NCI-H1694 treated with DMSO at 0.1 percent for 48 hours (cell line): Measurements from ENCODE around the gene MPDU1.
"Not testable (repeated sequence)": the region's sequence is repeated elsewhere in the genome, so short reads cannot be mapped to it uniquely, and the experiment has no call there.

Source experiments
- DNase-seq: peaks from one replicate; lab custom pipeline; 2025; lab: John Stamatoyannopoulos, UW

The MPDU1 gene

DNA sequence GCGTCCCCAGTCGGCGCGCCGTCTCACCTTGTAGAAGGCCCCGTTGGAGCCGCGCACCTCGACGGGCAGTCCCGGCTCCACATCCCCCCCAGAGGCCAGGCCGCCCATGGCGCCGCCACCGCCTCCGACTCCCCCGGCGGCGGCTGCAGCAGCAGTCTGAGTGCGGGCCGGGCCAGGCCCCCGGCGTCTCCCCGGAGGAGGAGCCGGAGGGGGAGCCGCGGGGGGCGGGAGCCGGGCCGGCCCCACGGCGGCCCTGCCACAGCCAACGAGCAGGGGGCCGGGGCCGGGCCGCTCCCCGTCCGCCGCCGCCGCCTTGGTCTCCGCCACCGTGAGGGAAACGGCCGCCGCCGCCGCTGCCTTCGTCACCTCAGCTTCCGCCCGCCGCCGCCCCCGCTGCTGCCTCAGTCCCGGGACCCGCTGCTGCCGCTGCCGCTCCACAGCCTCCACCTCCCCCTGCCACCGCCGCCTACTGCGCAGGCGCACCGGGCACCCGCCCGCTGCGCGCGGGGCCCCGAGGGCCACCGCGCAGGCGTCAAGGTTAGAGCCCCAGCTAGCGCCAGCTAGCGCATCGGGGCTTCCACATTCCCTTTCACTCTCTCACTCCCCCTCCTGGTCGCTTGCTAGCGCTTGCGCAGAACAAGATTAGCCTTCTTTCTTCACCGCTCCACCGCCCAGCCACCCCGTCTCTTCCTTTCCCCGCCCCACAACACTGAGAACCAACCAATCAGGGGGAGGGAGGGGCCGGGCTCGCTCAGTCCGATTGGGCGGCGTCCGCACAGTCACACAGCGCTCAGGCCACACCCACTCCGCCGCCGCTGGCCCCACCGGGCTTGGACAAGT lies 31.0 kb downstream of the MPDU1 start, which contains the start of gene FXR2:
Gene FXR2, minus strand, starts transcription at position 473 of the 840 bp plus-strand sequence. Its CDS starts 365 bp downstream, at position 108.
- DNase-seq, result peak; percentile 100

GRCh38 chr17:7615265-7615747 lies 31.7 kb downstream of the MPDU1 start:
- no peak for DNase-seq

GRCh38 chr17:7618608-7619007 lies 35.0 kb downstream of the MPDU1 start:
- no peak for DNase-seq

GRCh38 chr17:7620835-7621234 lies 37.2 kb downstream of the MPDU1 start:
- DNase-seq, result no peak

DNA sequence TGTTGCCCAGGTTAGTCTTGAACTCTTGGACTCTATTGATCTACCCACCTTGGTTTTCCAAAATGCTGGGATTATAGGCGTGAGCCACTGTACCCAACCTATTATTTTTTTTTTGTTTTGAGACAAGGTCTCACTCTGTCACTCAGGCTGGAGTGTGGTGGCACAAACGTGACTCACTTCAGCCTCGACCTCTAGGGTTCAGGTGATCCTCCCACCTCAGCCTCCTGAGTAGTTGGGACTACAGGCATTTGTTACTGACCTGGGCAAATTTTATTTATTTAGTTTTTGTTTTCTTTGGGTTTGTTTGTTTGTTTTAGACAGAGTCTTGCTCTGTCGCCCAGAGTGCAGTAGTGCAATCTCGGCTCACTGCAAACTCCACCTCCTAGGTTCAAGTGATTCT lies 40.0 kb downstream of the MPDU1 start:
- DNase-seq, result no peak

DNA sequence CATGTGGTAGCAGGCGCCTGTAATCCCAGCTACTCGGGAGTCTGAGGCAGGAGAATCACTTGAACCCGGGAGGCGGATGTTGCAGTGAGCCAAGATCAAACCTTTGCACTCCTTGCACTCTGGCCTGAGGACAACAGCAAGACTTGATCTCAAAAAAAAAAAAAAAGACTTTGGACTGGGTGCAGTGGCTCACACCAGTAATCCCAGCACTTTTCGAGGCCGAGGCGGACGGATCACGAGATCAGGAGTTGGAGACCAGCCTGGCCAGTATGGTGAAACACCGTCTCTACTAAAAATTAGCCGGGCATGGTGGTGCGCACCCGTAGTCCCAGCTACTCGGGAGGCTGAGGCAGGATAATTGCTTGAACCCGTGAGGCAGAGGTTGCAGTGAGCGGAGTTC lies 42.1 kb downstream of the MPDU1 start:
- DNase-seq, result not testable (repeated sequence)

- no peak for DNase-seq
These were observed 42.7 kb downstream of the MPDU1 start for GRCh38 chr17:7626307-7626706.

- no peak for DNase-seq
These were observed 43.3 kb downstream of the MPDU1 start for GRCh38 chr17:7626956-7627249.

GRCh38 chr17:7627250-7628121 lies 43.8 kb downstream of the MPDU1 start, which contains the start of gene SAT2:
SAT2 (minus strand) TSS chr17:7627821; CDS start chr17:7627635, 186 bp downstream.
- DNase-seq, result peak; percentile 88

DNA sequence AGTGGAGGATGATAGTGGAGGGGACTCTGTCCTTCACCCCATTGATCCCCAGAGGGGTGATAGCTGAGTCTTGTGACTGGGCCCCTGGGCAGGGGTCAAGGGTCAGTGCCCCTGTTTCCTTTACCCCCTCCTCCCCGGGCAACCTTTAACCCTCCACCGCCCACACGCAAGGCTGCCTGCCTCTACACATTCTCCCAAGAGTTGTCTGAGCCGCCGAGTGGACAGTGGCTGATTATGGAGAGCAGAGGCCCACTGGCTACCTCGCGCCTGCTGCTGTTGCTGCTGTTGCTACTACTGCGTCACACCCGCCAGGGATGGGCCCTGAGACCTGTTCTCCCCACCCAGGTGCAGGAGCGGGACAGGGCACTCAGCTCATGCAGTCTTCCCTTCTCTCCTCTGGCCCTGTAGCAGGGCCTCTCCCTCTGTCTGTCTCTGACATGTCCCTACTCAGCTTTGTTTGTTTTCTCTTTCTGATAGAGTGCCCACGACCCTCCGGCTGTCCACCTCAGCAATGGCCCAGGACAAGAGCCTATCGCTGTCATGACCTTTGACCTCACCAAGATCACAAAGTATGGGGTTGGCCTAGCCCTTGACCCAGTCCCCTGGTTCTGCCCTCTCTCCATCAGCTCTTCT lies 46.4 kb downstream of the MPDU1 start, which contains the start of gene SHBG:
Gene SHBG, plus strand, starts transcription at position 197 of the 633 bp plus-strand sequence. Its CDS starts 38 bp downstream, at position 235.
- no peak for DNase-seq

- no peak for DNase-seq
These were observed 48.0 kb downstream of the MPDU1 start for GRCh38 chr17:7631398-7632380.

DNA sequence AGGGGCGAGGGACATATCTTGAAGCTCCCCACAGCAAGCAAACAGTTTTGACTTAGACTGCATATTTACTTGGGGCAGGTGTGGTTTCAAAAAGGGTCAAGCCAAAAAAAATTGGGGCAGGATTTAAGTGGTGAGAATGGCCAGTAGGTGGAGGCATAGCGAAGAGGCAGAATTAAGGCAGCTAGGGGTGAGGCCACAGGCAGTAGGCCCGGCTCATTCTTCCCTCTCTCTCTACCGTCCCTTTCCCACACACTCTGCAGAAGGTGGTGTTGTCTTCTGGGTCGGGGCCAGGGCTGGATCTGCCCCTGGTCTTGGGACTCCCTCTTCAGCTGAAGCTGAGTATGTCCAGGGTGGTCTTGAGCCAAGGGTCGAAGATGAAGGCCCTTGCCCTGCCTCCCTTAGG lies 48.8 kb downstream of the MPDU1 start:
- peak; percentile 30 for DNase-seq

DNA sequence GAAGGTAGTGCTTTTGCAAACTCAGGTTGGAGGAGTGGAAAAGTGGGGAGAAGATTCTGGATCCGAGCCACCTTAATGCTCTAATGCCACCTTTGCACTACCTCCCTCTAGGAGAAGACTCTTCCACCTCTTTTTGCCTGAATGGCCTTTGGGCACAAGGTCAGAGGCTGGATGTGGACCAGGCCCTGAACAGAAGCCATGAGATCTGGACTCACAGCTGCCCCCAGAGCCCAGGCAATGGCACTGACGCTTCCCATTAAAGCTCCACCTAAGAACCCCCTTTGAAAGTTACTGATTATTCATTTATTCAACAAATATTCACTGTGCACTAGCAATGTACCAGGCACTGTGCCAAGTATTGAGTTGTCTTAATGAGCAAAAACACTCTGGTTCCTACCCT lies 49.4 kb downstream of the MPDU1 start:
- DNase-seq, result no peak

GRCh38 chr17:7634384-7634783 lies 50.7 kb downstream of the MPDU1 start:
- DNase-seq, result peak; percentile 57

GRCh38 chr17:7636163-7636562 lies 52.5 kb downstream of the MPDU1 start:
- no peak for DNase-seq
